Bronchial epithelial cell (primary cell): ENCODE measurements around the gene KBTBD4. TPM values are rescaled to one million over a fixed set of nuclear protein-coding genes. Genes with fewer than 3 reads are reported as not detected.
"Not testable (repeated sequence)": the region's sequence is repeated elsewhere in the genome, so short reads cannot be mapped to it uniquely, and the experiment has no call there.

Experiments used
- DNase-seq: peaks from one replicate; pipeline ENCODE4 v3.0.0-alpha.2; 2010; ENCODE audit warnings: low read depth
- FAIRE-seq: peaks from 2 replicates; lab custom pipeline; 2011; peaks lifted over from hg19 to GRCh38; lab: Jason Lieb, UNC
- H3K27me3 ChIP-seq: 2 replicates; pipeline ENCODE4 v1.5.1; 2011; ENCODE audit warnings: low read length; ENCODE audit not compliant: control insufficient read depth, insufficient read depth
- H3K36me3 ChIP-seq: 2 replicates; pipeline ENCODE4 v1.5.1; 2011; ENCODE audit warnings: low read length; ENCODE audit not compliant: control insufficient read depth, insufficient read depth
- H3K4me3 ChIP-seq: 2 replicates; pipeline ENCODE4 v1.5.1; 2011; ENCODE audit warnings: mild to moderate bottlenecking, low read depth, low read length, control low read depth
- total RNA-seq: library from RNA; depleted of rRNA; stranded (reverse); fragments of >200 nt; gene quantifications from 2 replicates; pipeline ENCODE4 v1.2.1, GENCODE V29; 2014
- TF ChIP-seq, protein P1 (sequence below): IDR thresholded peaks from 2 replicates; pipeline ENCODE4 v1.5.1; 2011; ENCODE audit warnings: mild to moderate bottlenecking, moderate library complexity, low read length, control low read depth, inconsistent platforms; ENCODE audit not compliant: insufficient read depth, severe bottlenecking

KBTBD4 gene
- total RNA-seq, 1 donor from 2014 or later = 14.7 TPM

DNA sequence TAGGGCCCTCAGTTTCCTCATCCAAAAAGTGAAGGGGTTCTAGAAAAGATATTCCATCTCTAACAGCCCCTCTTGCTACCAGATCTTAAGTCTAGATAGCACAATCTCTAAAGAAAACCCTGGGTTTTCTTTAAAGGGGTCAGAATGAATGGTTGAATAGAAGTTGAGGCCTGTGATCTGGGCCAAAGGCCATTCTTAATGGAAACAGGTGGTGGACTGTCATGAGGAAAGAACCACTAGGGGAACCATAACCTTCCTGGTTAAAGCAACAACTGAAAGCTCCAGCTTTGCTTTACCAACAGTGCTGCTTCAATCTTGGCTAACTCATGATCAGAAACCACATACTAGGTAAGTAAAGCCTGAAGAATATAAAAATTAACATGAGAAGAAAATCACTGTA lies 27.7 kb downstream of the KBTBD4 start:
- DNase-seq = peak; percentile 36
- H3K4me3 ChIP-seq = no peak overlapping the region
- TF ChIP-seq, protein P1, sequence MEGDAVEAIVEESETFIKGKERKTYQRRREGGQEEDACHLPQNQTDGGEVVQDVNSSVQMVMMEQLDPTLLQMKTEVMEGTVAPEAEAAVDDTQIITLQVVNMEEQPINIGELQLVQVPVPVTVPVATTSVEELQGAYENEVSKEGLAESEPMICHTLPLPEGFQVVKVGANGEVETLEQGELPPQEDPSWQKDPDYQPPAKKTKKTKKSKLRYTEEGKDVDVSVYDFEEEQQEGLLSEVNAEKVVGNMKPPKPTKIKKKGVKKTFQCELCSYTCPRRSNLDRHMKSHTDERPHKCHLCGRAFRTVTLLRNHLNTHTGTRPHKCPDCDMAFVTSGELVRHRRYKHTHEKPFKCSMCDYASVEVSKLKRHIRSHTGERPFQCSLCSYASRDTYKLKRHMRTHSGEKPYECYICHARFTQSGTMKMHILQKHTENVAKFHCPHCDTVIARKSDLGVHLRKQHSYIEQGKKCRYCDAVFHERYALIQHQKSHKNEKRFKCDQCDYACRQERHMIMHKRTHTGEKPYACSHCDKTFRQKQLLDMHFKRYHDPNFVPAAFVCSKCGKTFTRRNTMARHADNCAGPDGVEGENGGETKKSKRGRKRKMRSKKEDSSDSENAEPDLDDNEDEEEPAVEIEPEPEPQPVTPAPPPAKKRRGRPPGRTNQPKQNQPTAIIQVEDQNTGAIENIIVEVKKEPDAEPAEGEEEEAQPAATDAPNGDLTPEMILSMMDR = peak; percentile 45
- no peaks in the 10 kb centered on the region for H3K36me3 ChIP-seq
- FAIRE-seq = no peak
- no peaks in the 10 kb centered on the region for H3K27me3 ChIP-seq

DNA sequence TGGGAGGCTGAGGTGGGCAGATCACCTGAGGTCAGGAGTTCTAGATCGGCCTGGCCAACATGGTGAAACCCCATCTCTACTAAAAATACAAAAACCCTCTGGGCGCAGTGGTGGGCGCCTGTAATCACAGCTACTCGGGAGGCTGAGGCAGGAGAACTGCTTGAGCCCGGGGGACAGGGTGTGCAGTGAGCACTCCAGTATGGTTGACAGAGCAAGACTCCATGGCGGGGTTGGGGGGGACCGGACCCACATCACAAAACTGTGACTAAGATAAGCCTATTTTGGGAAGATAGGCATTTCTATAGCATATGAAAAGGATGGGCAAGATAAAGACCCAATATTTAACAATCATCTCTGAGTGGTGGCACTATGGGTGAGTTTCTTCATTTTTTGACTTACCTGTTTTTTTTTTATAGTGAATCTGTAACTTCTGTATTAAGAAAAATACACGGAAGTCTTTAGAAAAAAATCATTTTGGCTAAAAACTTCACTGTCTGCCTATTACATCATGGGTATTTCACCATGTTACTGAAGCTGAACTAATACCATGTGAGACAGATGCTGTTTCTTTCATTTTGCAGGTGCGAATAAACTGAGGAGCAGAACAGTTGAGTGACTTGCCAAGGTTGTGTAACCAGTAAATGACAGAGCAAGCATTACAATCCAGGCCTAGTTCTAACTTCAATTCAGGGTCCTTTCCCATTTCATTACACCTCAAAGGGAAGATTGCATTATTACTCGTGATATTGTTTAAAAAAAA lies 28.3 kb downstream of the KBTBD4 start:
- Histone ChIP-seq H3K4me3 (no peak overlapping the region), H3K36me3 (no peaks in the 10 kb centered on the region), H3K27me3 (no peaks in the 10 kb centered on the region)
- DNase-seq (no peak), FAIRE-seq (no peak)
- TF ChIP-seq, protein P1 = no peak

- not testable (repeated sequence) for H3K4me3 ChIP-seq, DNase-seq, H3K36me3 ChIP-seq, H3K27me3 ChIP-seq, FAIRE-seq
Measured at GRCh38 chr11:47546274-47546673, 32.5 kb downstream of the KBTBD4 start.

GRCh38 chr11:47545298-47545697 lies 33.5 kb downstream of the KBTBD4 start:
- no peak for DNase-seq
- FAIRE-seq = no peak
- TF ChIP-seq, protein P1 = no peak
- Histone ChIP-seq H3K27me3 (no peaks in the 10 kb centered on the region), H3K4me3 (no peak overlapping the region), H3K36me3 (peaks cover 1% of the 10 kb centered on the region)

- Histone ChIP-seq H3K36me3 (peaks cover 1% of the 10 kb centered on the region), H3K27me3 (no peaks in the 10 kb centered on the region), H3K4me3 (no peak overlapping the region)
- DNase-seq (peak; percentile 39), FAIRE-seq (no peak)
- TF ChIP-seq, protein P1 = no peak
Measured at GRCh38 chr11:47541070-47541469, 37.7 kb downstream of the KBTBD4 start.

- no peaks in the 10 kb centered on the region for H3K27me3 ChIP-seq
- FAIRE-seq (no peak), DNase-seq (no peak)
- peaks cover 1% of the 10 kb centered on the region for H3K36me3 ChIP-seq
- TF ChIP-seq, protein P1 = no peak
- no peak overlapping the region for H3K4me3 ChIP-seq
Measured at GRCh38 chr11:47539681-47540039, 39.1 kb downstream of the KBTBD4 start.
